Osteoblast (primary cell): ENCODE measurements around the gene SLC2A1. TPM values are rescaled to one million over a fixed set of nuclear protein-coding genes. Genes with fewer than 3 reads are reported as not detected.

Source experiments
- DNase-seq: peaks from one replicate; pipeline ENCODE4 v3.0.0; 2011; ENCODE audit warnings: low spot score, mixed read lengths; ENCODE audit not compliant: insufficient read length; ENCODE audit errors: missing footprints
- H2AFZ ChIP-seq: 2 replicates; pipeline ENCODE4 v1.6.0; 2011; ENCODE audit warnings: mild to moderate bottlenecking, low read length
- H3K27ac ChIP-seq: 2 replicates; pipeline ENCODE4 v1.5.1; 2011; ENCODE audit warnings: mild to moderate bottlenecking, low read depth, low read length, moderate library complexity
- H3K27me3 ChIP-seq: 2 replicates; pipeline ENCODE4 v1.6.0; 2012; ENCODE audit warnings: mild to moderate bottlenecking, control low read depth, inconsistent platforms, low read length, moderate library complexity; ENCODE audit not compliant: insufficient read depth
- H3K36me3 ChIP-seq: 2 replicates; pipeline ENCODE4 v1.5.1; 2011; ENCODE audit warnings: mild to moderate bottlenecking, low read length, control low read depth, moderate library complexity; ENCODE audit not compliant: insufficient read depth
- H3K4me1 ChIP-seq: 2 replicates; pipeline ENCODE4 v1.5.1; 2011; ENCODE audit warnings: mild to moderate bottlenecking, low read length, control low read depth, moderate library complexity; ENCODE audit not compliant: insufficient read depth
- H3K4me2 ChIP-seq: 2 replicates; pipeline ENCODE4 v1.6.0; 2011; ENCODE audit warnings: mild to moderate bottlenecking, low read length; ENCODE audit not compliant: insufficient read depth
- H3K4me3 ChIP-seq: fragments of 200-600 bp; sonication (generic); 3 replicates; pipeline ENCODE4 v1.5.1; 2012; ENCODE audit warnings: mild to moderate bottlenecking, low read length, inconsistent platforms; ENCODE audit not compliant: insufficient read depth
- H3K79me2 ChIP-seq: 2 replicates; pipeline ENCODE4 v1.6.0; 2012; ENCODE audit warnings: mild to moderate bottlenecking, low read length, control low read depth, inconsistent platforms; ENCODE audit not compliant: insufficient read depth
- H3K9me3 ChIP-seq: 2 replicates; pipeline ENCODE4 v1.5.1; 2011; ENCODE audit warnings: low read depth, low read length, control low read depth
- H4K20me1 ChIP-seq: 2 replicates; pipeline ENCODE4 v1.6.0; 2012; ENCODE audit warnings: mild to moderate bottlenecking, low read length, control low read depth; ENCODE audit not compliant: insufficient read depth
- total RNA-seq: library from RNA; depleted of rRNA; stranded (reverse); fragments of >200 nt; gene quantifications from 2 replicates; pipeline ENCODE4 v1.2.3, GENCODE V29; 2012
- TF ChIP-seq, protein P1 (sequence below): IDR thresholded peaks from 2 replicates; pipeline ENCODE4 v1.5.1; 2011; ENCODE audit warnings: mild to moderate bottlenecking, low read depth, low read length, moderate library complexity; ENCODE audit errors: extremely low read depth

SLC2A1 gene
- total RNA-seq, 1 donor = 43.4 TPM

DNA sequence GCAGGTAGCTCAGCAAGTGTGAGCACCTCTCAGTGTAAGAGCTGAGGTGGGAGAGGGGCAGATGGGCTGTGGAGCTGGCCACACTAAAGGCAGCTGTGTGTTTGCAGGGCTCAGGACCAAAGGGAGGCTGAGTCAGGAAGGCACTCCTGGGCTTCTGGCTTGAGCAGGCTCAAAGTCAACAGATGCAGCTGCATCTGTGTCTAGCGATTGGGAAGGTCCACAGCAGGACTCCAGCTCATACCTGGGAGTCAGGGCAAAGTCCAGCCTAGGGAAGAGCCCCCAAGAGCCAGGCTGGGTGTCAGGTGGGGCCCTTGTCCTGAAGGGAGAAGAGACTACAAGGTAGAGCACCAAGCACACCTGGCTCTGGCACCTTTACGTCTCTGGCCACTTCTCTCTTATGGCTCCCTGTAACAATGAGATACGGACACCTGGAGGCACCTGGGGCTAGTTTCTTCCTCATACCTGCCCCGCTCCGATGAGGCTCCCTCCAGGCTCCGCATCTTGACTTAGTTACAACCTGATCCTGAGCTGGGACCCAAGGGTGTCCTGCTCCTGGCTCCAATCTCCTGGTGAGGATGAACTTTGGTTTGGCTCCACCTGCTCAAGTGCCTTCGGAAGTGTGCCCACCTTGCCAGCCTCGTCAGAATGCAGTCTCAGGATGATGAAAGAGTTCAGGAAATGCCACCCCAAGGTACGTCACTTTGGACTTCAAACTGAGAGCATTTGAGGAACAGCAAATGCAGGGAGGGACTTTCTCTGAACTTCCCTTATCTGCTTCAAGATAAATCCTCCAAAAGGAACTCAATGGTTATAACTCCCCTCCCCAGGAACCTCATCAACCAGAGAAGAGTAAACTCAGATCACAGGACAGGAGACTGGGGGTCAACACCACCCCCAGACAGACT, 21.5 kb upstream of the SLC2A1 start:
- Histone ChIP-seq H3K36me3 (no peaks in the 10 kb centered on the region), H3K27ac (no peak overlapping the region), H2AFZ (no peak overlapping the region), H3K4me2 (no peak overlapping the region), H3K4me3 (no peak overlapping the region), H4K20me1 (no peaks in the 10 kb centered on the region), H3K27me3 (no peaks in the 10 kb centered on the region), H3K79me2 (no peaks in the 10 kb centered on the region), H3K9me3 (no peaks in the 10 kb centered on the region), H3K4me1 (no peaks in the 10 kb centered on the region)
- no peak for DNase-seq
- TF ChIP-seq, protein P1, sequence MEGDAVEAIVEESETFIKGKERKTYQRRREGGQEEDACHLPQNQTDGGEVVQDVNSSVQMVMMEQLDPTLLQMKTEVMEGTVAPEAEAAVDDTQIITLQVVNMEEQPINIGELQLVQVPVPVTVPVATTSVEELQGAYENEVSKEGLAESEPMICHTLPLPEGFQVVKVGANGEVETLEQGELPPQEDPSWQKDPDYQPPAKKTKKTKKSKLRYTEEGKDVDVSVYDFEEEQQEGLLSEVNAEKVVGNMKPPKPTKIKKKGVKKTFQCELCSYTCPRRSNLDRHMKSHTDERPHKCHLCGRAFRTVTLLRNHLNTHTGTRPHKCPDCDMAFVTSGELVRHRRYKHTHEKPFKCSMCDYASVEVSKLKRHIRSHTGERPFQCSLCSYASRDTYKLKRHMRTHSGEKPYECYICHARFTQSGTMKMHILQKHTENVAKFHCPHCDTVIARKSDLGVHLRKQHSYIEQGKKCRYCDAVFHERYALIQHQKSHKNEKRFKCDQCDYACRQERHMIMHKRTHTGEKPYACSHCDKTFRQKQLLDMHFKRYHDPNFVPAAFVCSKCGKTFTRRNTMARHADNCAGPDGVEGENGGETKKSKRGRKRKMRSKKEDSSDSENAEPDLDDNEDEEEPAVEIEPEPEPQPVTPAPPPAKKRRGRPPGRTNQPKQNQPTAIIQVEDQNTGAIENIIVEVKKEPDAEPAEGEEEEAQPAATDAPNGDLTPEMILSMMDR = no peak

DNA sequence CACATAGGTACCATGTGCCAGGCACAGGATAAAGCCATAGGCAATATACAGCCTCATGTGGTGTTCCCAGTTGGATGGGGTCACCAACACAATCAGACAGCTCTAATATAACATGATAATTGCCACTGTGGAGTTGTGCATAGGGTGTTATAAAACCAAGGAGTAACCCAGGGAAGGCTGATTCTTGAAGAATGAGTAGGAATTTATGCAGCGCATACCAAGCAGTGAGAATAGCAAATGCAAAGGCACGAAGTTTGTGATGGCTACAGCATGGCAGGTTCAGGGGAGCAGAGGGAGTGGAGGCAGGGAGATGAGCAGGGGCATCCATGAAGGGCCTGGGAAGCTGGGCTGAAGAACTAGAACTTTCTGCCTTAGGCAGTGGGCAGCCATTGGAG, 20.4 kb upstream of the SLC2A1 start:
- Histone ChIP-seq H3K4me3 (no peak overlapping the region), H2AFZ (no peak overlapping the region), H3K4me2 (no peak overlapping the region), H3K4me1 (no peaks in the 10 kb centered on the region), H4K20me1 (no peaks in the 10 kb centered on the region), H3K36me3 (no peaks in the 10 kb centered on the region), H3K9me3 (no peaks in the 10 kb centered on the region), H3K27ac (no peak overlapping the region), H3K79me2 (no peaks in the 10 kb centered on the region), H3K27me3 (no peaks in the 10 kb centered on the region)
- no peak for DNase-seq
- TF ChIP-seq, protein P1 = no peak

DNA sequence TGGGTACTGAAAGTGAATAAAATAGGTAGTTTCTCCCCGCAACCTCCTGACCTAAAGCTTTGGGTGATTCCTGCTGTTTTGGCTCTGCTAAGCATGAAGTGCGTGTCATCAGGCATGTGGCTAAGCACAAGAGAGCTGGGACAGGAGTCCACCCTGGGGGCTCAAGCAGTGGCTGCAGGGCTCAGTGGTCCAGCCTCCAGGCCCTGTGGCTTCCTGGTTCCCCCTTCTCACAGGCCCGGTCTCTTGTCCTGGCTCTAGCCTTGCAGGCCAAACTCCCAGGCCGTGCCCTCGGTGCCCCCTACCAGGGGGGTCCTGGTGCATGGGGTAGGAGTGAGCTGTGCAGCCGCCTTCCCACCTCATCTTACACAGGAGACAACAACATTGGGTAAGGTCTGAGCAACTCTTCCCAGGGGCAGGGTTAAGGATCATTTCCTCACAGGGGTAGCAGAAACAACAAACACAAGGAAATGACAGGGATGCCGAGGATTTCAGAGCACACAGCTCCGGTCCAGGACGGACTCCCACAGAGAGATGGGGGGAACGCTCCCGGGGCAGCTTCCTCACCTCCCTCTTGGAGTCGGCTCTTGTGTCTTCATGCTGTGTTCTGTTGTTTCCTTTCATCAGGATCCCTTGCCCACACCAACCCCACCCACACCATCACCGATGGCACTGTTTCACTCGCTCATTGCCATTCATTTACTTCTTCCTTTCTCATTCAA, 19.8 kb upstream of the SLC2A1 start:
- Histone ChIP-seq H3K79me2 (no peaks in the 10 kb centered on the region), H3K27ac (no peak overlapping the region), H3K4me3 (no peak overlapping the region), H3K9me3 (no peaks in the 10 kb centered on the region), H2AFZ (no peak overlapping the region), H3K4me2 (no peak overlapping the region), H3K36me3 (no peaks in the 10 kb centered on the region), H3K27me3 (no peaks in the 10 kb centered on the region), H3K4me1 (no peaks in the 10 kb centered on the region), H4K20me1 (no peaks in the 10 kb centered on the region)
- TF ChIP-seq, protein P1 = no peak
- DNase-seq = peak; percentile 69

DNA sequence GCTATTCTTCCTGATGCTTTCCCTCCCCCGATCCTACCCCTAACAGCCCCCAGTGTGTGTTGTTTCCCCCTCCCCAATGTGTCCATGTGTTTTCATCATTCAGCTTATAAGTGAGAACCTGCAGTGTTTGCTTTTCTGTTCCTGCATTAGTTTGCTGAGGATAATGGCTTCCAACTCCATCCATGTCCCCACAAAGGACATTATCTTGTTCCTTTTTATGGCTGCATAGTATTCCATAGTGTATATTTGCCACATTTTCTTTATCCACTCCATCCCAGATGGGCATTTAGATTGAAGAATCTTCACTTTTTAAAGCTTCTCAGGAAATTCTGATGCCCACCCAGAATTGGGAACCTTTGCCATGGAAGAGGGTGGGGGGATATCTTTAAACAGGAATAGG, 19.0 kb upstream of the SLC2A1 start:
- no peaks in the 10 kb centered on the region for H3K27me3 ChIP-seq
- no peaks in the 10 kb centered on the region for H3K79me2 ChIP-seq
- no peak overlapping the region for H3K4me2 ChIP-seq
- H2AFZ ChIP-seq = no peak overlapping the region
- no peaks in the 10 kb centered on the region for H4K20me1 ChIP-seq
- no peak overlapping the region for H3K4me3 ChIP-seq
- H3K27ac ChIP-seq = no peak overlapping the region
- no peaks in the 10 kb centered on the region for H3K9me3 ChIP-seq
- H3K4me1 ChIP-seq = no peaks in the 10 kb centered on the region
- TF ChIP-seq, protein P1 = no peak
- H3K36me3 ChIP-seq = no peaks in the 10 kb centered on the region
- no peak for DNase-seq
